ENCODE data around the gene SUGCT. TPM values are rescaled to one million over a fixed set of nuclear protein-coding genes. Genes with fewer than 3 reads are reported as not detected.

Gene SUGCT
- total and polyA plus RNA-seq, 2 of the 8 experiments (the other 6 are each of a cell fraction or from before 2014, with no cell fraction given) = 2.8 to 5.4 TPM

GRCh38 chr7:40165216-40165615 is 30.4 kb downstream of the SUGCT start:
- Histone ChIP-seq H2AK5ac (ENCODE audit: low read depth, low read length) (no peak overlapping the region), H3K18ac (ENCODE audit: extremely low read depth, low read length) (no peak overlapping the region), H3K56ac (replicated peaks; ENCODE audit: insufficient read length, low read depth, low read length) (no peak overlapping the region), H2BK20ac (ENCODE audit: low read length) (no peak overlapping the region), H4K91ac (replicated peaks; ENCODE audit: insufficient read length, low read length) (no peak overlapping the region), H3K4me1 (replicated peaks in 1 of 4; ENCODE audit: control insufficient read depth in 3 of 4, insufficient read depth in 4 of 4, low read length in 3 of 4) (no peaks in the 10 kb centered on the region), H2BK12ac (ENCODE audit: low read depth, low read length) (no peak overlapping the region), H2BK120ac (replicated peaks; ENCODE audit: low read depth, low read length) (no peak overlapping the region), H3K9me3 (ENCODE audit: insufficient read depth in 2 of 2, low read depth in 1 of 2, low read length in 1 of 2) (no peaks in the 10 kb centered on the region), H3K4me2 (ENCODE audit: insufficient read depth in 1 of 2, low read depth in 2 of 2, low read length in 2 of 2) (no peak overlapping the region), H3K14ac (ENCODE audit: insufficient read length) (no peak overlapping the region), H3K23ac (ENCODE audit: insufficient read length) (no peak overlapping the region), H3K79me2 (ENCODE audit: control insufficient read depth in 1 of 2, insufficient read depth in 2 of 2, low read length in 2 of 2) (no peaks in the 10 kb centered on the region), H3K9ac (replicated peaks in 1 of 4; ENCODE audit: extremely low read depth in 1 of 4, low read depth in 3 of 4, low read length in 3 of 4) (no peak overlapping the region), H4K20me1 (replicated peaks in 1 of 2; ENCODE audit: control insufficient read depth in 1 of 2, insufficient read depth in 2 of 2, low read length in 2 of 2) (no peaks in the 10 kb centered on the region), H2BK5ac (ENCODE audit: low read depth, low read length) (no peak overlapping the region), H3K36me3 (ENCODE audit: control insufficient read depth in 2 of 4, insufficient read depth in 4 of 4, low read length in 3 of 4) (no peaks in the 10 kb centered on the region), H2AFZ (ENCODE audit: low read length) (no peak overlapping the region), H3K23me2 (ENCODE audit: low read depth, low read length) (no peaks in the 10 kb centered on the region), H2BK15ac (ENCODE audit: low read length) (no peak overlapping the region), H3K79me1 (ENCODE audit: low read depth, low read length) (no peaks in the 10 kb centered on the region), H4K8ac (ENCODE audit: extremely low read depth, insufficient read depth, low read length) (no peak overlapping the region), H3K27me3 (replicated peaks in 1 of 4; ENCODE audit: control insufficient read depth in 3 of 4, extremely low read depth in 1 of 4, insufficient read depth in 3 of 4, low read length in 3 of 4) (no peaks in the 10 kb centered on the region), H3K4ac (replicated peaks; ENCODE audit: insufficient read length, low read depth, low read length) (no peak overlapping the region), H3K4me3 (ENCODE audit: extremely low read depth in 1 of 4, insufficient read depth in 2 of 4, low read depth in 3 of 4, low read length in 4 of 4) (no peak overlapping the region), H4K5ac (ENCODE audit: insufficient read length, low read depth, low read length) (no peak overlapping the region), H3K27ac (ENCODE audit: low read depth, low read length) (no peak overlapping the region)
- ChIA-PET CTCF (ENCODE audit: partially characterized antibody) (no interaction called here), POLR2A (ENCODE audit: partially characterized antibody) (no interaction called here)
- DNase-seq (ENCODE audit: low read depth in 1 of 2, low spot score in 2 of 2) (no peak), FAIRE-seq (no peak)
- 82% methylated on average over 1 of the region's 1 CpG; no CpG with 5 or more reads in 1 of the 2 experiments for WGBS, 2 experiments (ENCODE audit: extremely low coverage in 1 of 2, insufficient coverage in 1 of 2, insufficient read length in 1 of 2, insufficient replicate concordance in 2 of 2, low coverage in 1 of 2, low lambda C conversion rate in 2 of 2, missing lambda C conversion rate in 1 of 2)
- TF ChIP-seq POU5F1 (IDR thresholded peaks at IDR 0.05; ENCODE audit: low read depth, low read length) = no peak
- no peak for TF ChIP-seq SIRT6 (IDR thresholded peaks at IDR 0.05; ENCODE audit: low read length)
- no peak for TF ChIP-seq E2F6 (IDR thresholded peaks at IDR 0.05)
- TF ChIP-seq TBP (IDR thresholded peaks at IDR 0.05; ENCODE audit: low read depth, low read length) = no peak
- TF ChIP-seq RNF2 (IDR thresholded peaks at IDR 0.05; ENCODE audit: borderline replicate concordance, low read depth, low read length, missing control alignments, poor library complexity, severe bottlenecking) = no peak
- TF ChIP-seq NANOG (IDR thresholded peaks at IDR 0.05; ENCODE audit: insufficient read depth, low read depth, low read length, poor library complexity, severe bottlenecking) = no peak
- no peak for TF ChIP-seq TAF1 (IDR thresholded peaks at IDR 0.05; ENCODE audit: low read depth, low read length)
- no peak for TF ChIP-seq SIN3A (conservative IDR thresholded peaks at IDR 0.05 in 1 of 2, IDR thresholded peaks at IDR 0.05 in 1 of 2; ENCODE audit: low read depth in 1 of 2, low read length in 2 of 2)
- TF ChIP-seq SIX5 (IDR thresholded peaks at IDR 0.05; ENCODE audit: low read depth, low read length) = no peak
- TF ChIP-seq EP300 (IDR thresholded peaks at IDR 0.05; ENCODE audit: borderline replicate concordance in 1 of 2, low read depth in 2 of 2, low read length in 2 of 2) = no peak
- TF ChIP-seq JUND (IDR thresholded peaks at IDR 0.05; ENCODE audit: low read length) = no peak
- no peak for TF ChIP-seq ASH2L (IDR thresholded peaks at IDR 0.05; ENCODE audit: low read length)
- no peak for TF ChIP-seq RAD21 (IDR thresholded peaks at IDR 0.05 in 1 of 2, conservative IDR thresholded peaks at IDR 0.05 in 1 of 2; ENCODE audit: low read depth in 2 of 2, low read length in 2 of 2)
- TF ChIP-seq POLR2A (IDR thresholded peaks at IDR 0.05; ENCODE audit: control extremely low read depth in 1 of 2, low read depth in 2 of 2, low read length in 2 of 2) = no peak
